Heart left ventricle (tissue), 16 donors: ENCODE results near the gene EEIG1. TPM values are rescaled to one million over a fixed set of nuclear protein-coding genes. Genes with fewer than 3 reads are reported as not detected.

Experiments
- ATAC-seq, 4 donors: fragments of 200-7000 bp; cut with Tn5 transposase; one replicate each; pipeline ENCODE4 v1.9.1; 2020 to 2022; ENCODE audit warnings: moderate library complexity in 4 of 4, mild to moderate bottlenecking in 3 of 4, moderate number of reproducible peaks in 1 of 4
- DNase-seq, 5 donors: peaks; one replicate each; pipeline ENCODE4 v3.0.0-alpha.2; 2020
- H3K27ac ChIP-seq, 12 donors: fragments of 200-600 bp; sonication (generic) in 4 of 12; one replicate each; pipeline versions ENCODE4 v1.5.0 to v1.8.0; 2016 to 2022; ENCODE audit warnings: mild to moderate bottlenecking in 2 of 12
- H3K27me3 ChIP-seq, 9 donors: fragments of 200-600 bp; sonication (generic) in 2 of 9; one replicate each; pipeline versions ENCODE4 v1.5.1 to v1.8.0; 2016 to 2022; ENCODE audit warnings: mild to moderate bottlenecking in 3 of 9
- H3K36me3 ChIP-seq, 9 donors: fragments of 200-600 bp; sonication (generic) in 2 of 9; one replicate each; pipeline versions ENCODE4 v1.5.0 to v1.8.0; 2018 to 2022; ENCODE audit warnings: mild to moderate bottlenecking in 2 of 9
- H3K4me1 ChIP-seq, 12 donors: fragments of 200-600 bp; sonication (generic) in 4 of 12; one replicate each; pipeline versions ENCODE4 v1.5.0 to v1.8.0; 2016 to 2022; ENCODE audit warnings: mild to moderate bottlenecking in 3 of 12
- H3K4me3 ChIP-seq, 12 donors: fragments of 200-600 bp; sonication (generic) in 4 of 12; one replicate each; pipeline versions ENCODE4 v1.5.0 to v1.8.0; 2017 to 2022; ENCODE audit warnings: mild to moderate bottlenecking in 9 of 12, moderate library complexity in 4 of 12
- H3K9me3 ChIP-seq, 12 donors: fragments of 200-600 bp; sonication (generic) in 4 of 12; one replicate each; pipeline versions ENCODE4 v1.5.0 to v1.8.0; 2016 to 2022; ENCODE audit warnings: mild to moderate bottlenecking in 1 of 12
- CTCF ChIP-seq, 12 donors: fragments of 200-600 bp; sonication (generic) in 4 of 12; IDR thresholded peaks; one replicate each; pipeline versions ENCODE4 v1.5.0 to v1.8.0; 2018 to 2022; ENCODE audit warnings: antibody characterized with exemption in 12 of 12, mild to moderate bottlenecking in 5 of 12
- POLR2A ChIP-seq, 2 donors: fragments of 450-650 bp; IDR thresholded peaks; one replicate each; pipeline ENCODE4 v1.6.1; 2017; ENCODE audit warnings: antibody characterized with exemption in 2 of 2, mild to moderate bottlenecking in 2 of 2, moderate library complexity in 2 of 2
- WGBS, 4 donors: extraction: QIAGEN DNeasy Blood & Tissue Kit in 2 of 4; methylation state at CpG; one replicate each; pipeline versions ENCODE4 v1.1.5 to v1.1.7; 2013 to 2018; 5-methylcytosine and 5-hydroxymethylcytosine counted together
- intact Hi-C, 10 donors: fragments of 100-400 bp; cut with DNase I; formaldehyde crosslinking; loops; one replicate each; pipeline versions ENCODE4 v1.11.1 to v1.14.2; 2022
- polyA plus RNA-seq, 2 donors: library from polyadenylated mRNA; stranded (reverse); fragments of 200-250 nt; gene quantifications; one replicate each; pipeline ENCODE4 v1.2.3, GENCODE V29; 2013
- total RNA-seq, 9 donors: library from RNA; depleted of rRNA in 2 of 9; stranded (reverse); fragments of >200 nt in 2 of 9; fragmentation: NEBNext Ultra II Directional in 3 of 9; extraction: Animal tissue kit (Norgen Biotek cat#: 25700) in 3 of 9; gene quantifications; one replicate each; pipeline versions ENCODE4 v1.1.0 to v1.2.4, GENCODE V29; 2016 to 2023
- donor health status: ischemic (EF 13 %, LVEDD 7.1; RV severe dilation, severe dysfunction).
- donor health status: healthy with polysubstance abuse.
- donor health status: DM: no; HTN: yes; CAD: no.
- donor health status: DM: no; HTN: no; CAD: no.
- donor health status: ischemic (EF 25% LVEDD 6.9; RV normal size, moderate dysfunction).
- donor health status: ischemic (EF 25% LVEDD 5.7; RV mildly dilated, moderate dysfunction).
- donor health status: healthy.
- donor health status: DM: yes; HTN: yes; CAD: no.
- donor health status: ischemic (EF 35%, LVEDD 5.7; RV mildly dilated, moderate dysfunction).
- donor health status: nonischemic (EF 11% LVEDD 7.7; RV severe dilation, severe dysfunction).
- donor health status: DM: yes; HTN: yes; CAD: no.
- donor health status: PGD.
- donor health status: ischemic (EF 29% LVEDD 5.4; RV normal size, mild dysfunction).
- donor health status: nonischemic (EF 23%, LVEDD 6.1; RV moderate dilation, normal function).

The EEIG1 gene
- total and polyA plus RNA-seq, 11 donors, result 5.4 to 45.2 (median 20.1) TPM

- Histone ChIP-seq H3K27ac (peak overlapping the region in 11 of 12 donors; percentile 6 to 95 (median 52)), H3K36me3 (no peaks in the 10 kb centered on the region), H3K9me3 (peaks cover 0 to 4% (median 0%) of the 10 kb centered on the region in 12 donors), H3K4me3 (no peak overlapping the region), H3K4me1 (peaks cover 5 to 69% (median 41%) of the 10 kb centered on the region in 12 donors), H3K27me3 (no peaks in the 10 kb centered on the region)
- DNase-seq, result peak in 1 of 5 donors; percentile 21
- no peak for ATAC-seq
- TF ChIP-seq POLR2A (IDR thresholded peaks at IDR 0.05), result no peak
- TF ChIP-seq CTCF (IDR thresholded peaks at IDR 0.05), result no peak
- intact Hi-C loops, result no loop called here
- WGBS, 4 donors, result 27 to 53% (median 44%) methylated on average over 4 to 11 of the region's 11 CpGs
Measured at GRCh38 chr9:127960410-127961154, 20.2 kb downstream of the EEIG1 start.

GRCh38 chr9:127959841-127960409 is 20.9 kb downstream of the EEIG1 start:
- DNase-seq (peak in 1 of 5 donors; percentile 5), ATAC-seq (no peak)
- H3K9me3 ChIP-seq, result peaks cover 0 to 4% (median 0%) of the 10 kb centered on the region in 12 donors
- peak overlapping the region in 11 of 12 donors; percentile 6 to 95 (median 52) for H3K27ac ChIP-seq
- no peaks in the 10 kb centered on the region for H3K27me3 ChIP-seq
- peaks cover 0 to 69% (median 40%) of the 10 kb centered on the region in 12 donors for H3K4me1 ChIP-seq
- no peak overlapping the region for H3K4me3 ChIP-seq
- intact Hi-C loops, result no loop called here
- 88 to 95% (median 91%) methylated on average over 2 of the region's 2 CpGs for WGBS, 4 donors
- no peaks in the 10 kb centered on the region for H3K36me3 ChIP-seq
- no peak for TF ChIP-seq CTCF (IDR thresholded peaks at IDR 0.05)
- no peak for TF ChIP-seq POLR2A (IDR thresholded peaks at IDR 0.05)

DNA sequence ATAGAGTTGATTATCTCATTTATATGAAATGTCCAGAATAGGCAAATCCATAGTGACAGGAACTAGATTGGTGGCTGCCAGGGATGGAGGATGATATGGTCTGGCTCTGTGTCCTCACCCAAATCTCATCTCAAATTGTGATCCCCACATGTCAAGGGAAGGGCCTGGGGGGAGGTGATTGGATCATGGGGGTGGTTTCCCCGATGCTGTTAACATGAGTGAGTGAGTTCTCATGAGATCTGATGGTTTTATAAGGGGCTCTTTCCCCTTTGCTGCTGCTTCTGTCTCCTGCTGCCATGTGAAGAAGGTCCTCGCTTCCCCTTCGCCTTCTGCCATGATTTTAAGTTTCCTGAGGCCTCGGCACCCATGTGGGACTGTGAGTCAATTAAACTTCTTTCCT is 21.4 kb downstream of the EEIG1 start:
- H3K9me3 ChIP-seq, result peaks cover 0 to 4% (median 0%) of the 10 kb centered on the region in 12 donors
- H3K4me3 ChIP-seq, result no peak overlapping the region
- ATAC-seq (no peak), DNase-seq (no peak)
- H3K27ac ChIP-seq, result peak overlapping the region in 2 of 12 donors; percentile 68 to 95
- H3K4me1 ChIP-seq, result peaks cover 0 to 69% (median 40%) of the 10 kb centered on the region in 12 donors
- intact Hi-C loops, result no loop called here
- no peaks in the 10 kb centered on the region for H3K36me3 ChIP-seq
- TF ChIP-seq POLR2A (IDR thresholded peaks at IDR 0.05) (no peak), CTCF (IDR thresholded peaks at IDR 0.05) (no peak)
- 94 to 96% (median 96%) methylated on average over 4 of the region's 4 CpGs for WGBS, 4 donors
- H3K27me3 ChIP-seq, result no peaks in the 10 kb centered on the region

GRCh38 chr9:127958728-127959127 is 22.1 kb downstream of the EEIG1 start:
- Histone ChIP-seq H3K27ac (peak overlapping the region in 1 of 12 donors; percentile 95), H3K36me3 (no peaks in the 10 kb centered on the region), H3K4me3 (no peak overlapping the region), H3K9me3 (peaks cover 0 to 4% (median 0%) of the 10 kb centered on the region in 12 donors), H3K4me1 (peaks cover 0 to 65% (median 40%) of the 10 kb centered on the region in 12 donors), H3K27me3 (no peaks in the 10 kb centered on the region)
- no peak for TF ChIP-seq CTCF (IDR thresholded peaks at IDR 0.05)
- TF ChIP-seq POLR2A (IDR thresholded peaks at IDR 0.05), result no peak
- WGBS, 4 donors, result 95 to 100% (median 100%) methylated on average over 1 of the region's 1 CpG
- DNase-seq (no peak), ATAC-seq (no peak)
- intact Hi-C loops, result no loop called here
